Common myeloid progenitor, CD34-positive (primary cell): ENCODE results near the gene C1QL2.

Experiments used
- CTCF ChIA-PET: fragments of 350-600 bp; sonication (Branson Sonifier 250); formaldehyde crosslinking; loops from one replicate; lab custom pipeline; 2021; ENCODE audit warnings: antibody characterized with exemption; lab: Charles Lee
- POLR2A ChIA-PET: fragments of 350-600 bp; sonication (Branson Sonifier 250); formaldehyde crosslinking; loops from one replicate; lab custom pipeline; 2021; ENCODE audit warnings: antibody characterized with exemption; lab: Charles Lee
- DNase-seq, 3 donors: peaks; one replicate each; pipeline versions ENCODE4 v3.0.0 to v3.0.0-alpha.2; 2013
- H3K27ac ChIP-seq, 2 experiments: 1 replicate in 1 of 2; 2 replicates in 1 of 2; pipeline ENCODE4 v1.7.0; 2013; ENCODE audit warnings: inconsistent platforms in 2 of 2, low read length in 2 of 2, mild to moderate bottlenecking in 2 of 2, low read depth in 1 of 2, moderate library complexity in 1 of 2; ENCODE audit not compliant: severe bottlenecking in 2 of 2, insufficient read depth in 1 of 2, poor library complexity in 1 of 2
- H3K27me3 ChIP-seq, 5 experiments: replicated peaks in 2 of 5; 1 replicate in 3 of 5; 2 replicates in 2 of 5; pipeline versions ENCODE4 v1.6.1 to v1.7.0; 2013; ENCODE audit warnings: low read length in 4 of 5, mild to moderate bottlenecking in 2 of 5, moderate library complexity in 2 of 5, inconsistent platforms in 1 of 5; ENCODE audit not compliant: insufficient read depth in 5 of 5, control insufficient read depth in 4 of 5
- H3K36me3 ChIP-seq, 4 experiments: 1 replicate in 2 of 4; 2 replicates in 2 of 4; pipeline versions ENCODE4 v1.6.1 to v1.7.0; 2013; ENCODE audit warnings: low read length in 3 of 4, control low read depth in 1 of 4, mild to moderate bottlenecking in 1 of 4; ENCODE audit not compliant: control insufficient read depth in 4 of 4, insufficient read depth in 4 of 4
- H3K4me1 ChIP-seq, 4 experiments: 1 replicate in 3 of 4; 2 replicates in 1 of 4; pipeline versions ENCODE4 v1.6.1 to v1.7.1; 2013; ENCODE audit warnings: low read length in 3 of 4, mild to moderate bottlenecking in 3 of 4, control low read depth in 1 of 4, inconsistent platforms in 1 of 4, moderate library complexity in 1 of 4; ENCODE audit not compliant: control insufficient read depth in 4 of 4, insufficient read depth in 4 of 4; ENCODE audit errors: control extremely low read depth in 1 of 4
- H3K4me3 ChIP-seq, 7 experiments: 1 replicate in 4 of 7; 2 replicates in 3 of 7; pipeline versions ENCODE4 v1.5.1 to v1.7.0; 2013; ENCODE audit warnings: mild to moderate bottlenecking in 7 of 7, low read length in 6 of 7, moderate library complexity in 6 of 7, inconsistent platforms in 2 of 7, low read depth in 2 of 7, control low read depth in 1 of 7; ENCODE audit not compliant: insufficient read depth in 4 of 7, control insufficient read depth in 1 of 7; ENCODE audit errors: extremely low read depth in 1 of 7
- H3K9me3 ChIP-seq, 5 experiments: 1 replicate in 4 of 5; 2 replicates in 1 of 5; pipeline versions ENCODE4 v1.6.1 to v1.7.1; 2013; ENCODE audit warnings: low read length in 4 of 5, mild to moderate bottlenecking in 2 of 5, inconsistent platforms in 1 of 5, low read depth in 1 of 5, moderate library complexity in 1 of 5; ENCODE audit not compliant: control insufficient read depth in 4 of 5, insufficient read depth in 2 of 5; ENCODE audit errors: control extremely low read depth in 1 of 5
- WGBS: methylation state at CpG from one replicate; pipeline ENCODE4 v1.1.5; 2013; ENCODE audit not compliant: insufficient coverage; 5-methylcytosine and 5-hydroxymethylcytosine counted together

C1QL2 gene

GRCh38 chr2:119201815-119202214, 43.3 kb upstream of the C1QL2 start:
- H3K9me3 ChIP-seq = no peaks in the 10 kb centered on the region

GRCh38 chr2:119198240-119198840, 39.8 kb upstream of the C1QL2 start:
- Histone ChIP-seq H3K36me3 (no peaks in the 10 kb centered on the region), H3K27me3 (peaks cover 0 to 6% (median 2%) of the 10 kb centered on the region in 5 experiments), H3K9me3 (no peaks in the 10 kb centered on the region), H3K4me1 (no peaks in the 10 kb centered on the region), H3K27ac (no peak overlapping the region), H3K4me3 (no peak overlapping the region)
- WGBS = 95% methylated on average over 7 of the region's 7 CpGs
- DNase-seq = no peak
- POLR2A ChIA-PET = no interaction called here
- CTCF ChIA-PET = no interaction called here

More at GRCh38 chr2:119201815-119202214, 43.3 kb upstream of the C1QL2 start:
- Histone ChIP-seq H3K4me1 (no peaks in the 10 kb centered on the region), H3K36me3 (no peaks in the 10 kb centered on the region), H3K4me3 (no peak overlapping the region), H3K27ac (no peak overlapping the region), H3K27me3 (peaks cover 0 to 2% (median 0%) of the 10 kb centered on the region in 5 experiments)
- 96% methylated on average over 5 of the region's 5 CpGs for WGBS
- no peak for DNase-seq
- ChIA-PET POLR2A (no interaction called here), CTCF (no interaction called here)

- Histone ChIP-seq H3K36me3 (no peaks in the 10 kb centered on the region), H3K9me3 (no peaks in the 10 kb centered on the region), H3K4me1 (no peaks in the 10 kb centered on the region), H3K4me3 (no peak overlapping the region), H3K27me3 (peaks cover 0 to 6% (median 2%) of the 10 kb centered on the region in 5 experiments), H3K27ac (no peak overlapping the region)
- ChIA-PET POLR2A (no interaction called here), CTCF (no interaction called here)
- no peak for DNase-seq
- WGBS = 90% methylated on average over 7 of the region's 10 CpGs
Measured at GRCh38 chr2:119197529-119198239, 39.1 kb upstream of the C1QL2 start.

GRCh38 chr2:119197126-119197405, 38.5 kb upstream of the C1QL2 start:
- CTCF ChIA-PET = no interaction called here
- H3K4me3 ChIP-seq = no peak overlapping the region
- H3K9me3 ChIP-seq = no peaks in the 10 kb centered on the region
- POLR2A ChIA-PET = no interaction called here
- H3K27ac ChIP-seq = no peak overlapping the region
- no peaks in the 10 kb centered on the region for H3K4me1 ChIP-seq
- no peaks in the 10 kb centered on the region for H3K36me3 ChIP-seq
- DNase-seq = no peak
- H3K27me3 ChIP-seq = peaks cover 0 to 6% (median 2%) of the 10 kb centered on the region in 5 experiments

GRCh38 chr2:119196301-119197125, 38.0 kb upstream of the C1QL2 start:
- ChIA-PET POLR2A (no interaction called here), CTCF (no interaction called here)
- DNase-seq = no peak
- H3K4me3 ChIP-seq = no peak overlapping the region
- H3K4me1 ChIP-seq = no peaks in the 10 kb centered on the region
- no peaks in the 10 kb centered on the region for H3K36me3 ChIP-seq
- peaks cover 0 to 6% (median 2%) of the 10 kb centered on the region in 5 experiments for H3K27me3 ChIP-seq
- no peaks in the 10 kb centered on the region for H3K9me3 ChIP-seq
- WGBS = 100% methylated on average over 5 of the region's 7 CpGs
- H3K27ac ChIP-seq = no peak overlapping the region

GRCh38 chr2:119195887-119196286, 37.3 kb upstream of the C1QL2 start:
- no peak for DNase-seq
- Histone ChIP-seq H3K36me3 (no peaks in the 10 kb centered on the region), H3K27ac (no peak overlapping the region), H3K4me1 (peaks cover 0 to under 1% (median 0%) of the 10 kb centered on the region in 4 experiments), H3K9me3 (no peaks in the 10 kb centered on the region), H3K27me3 (peaks cover 0 to 6% (median 2%) of the 10 kb centered on the region in 5 experiments), H3K4me3 (no peak overlapping the region)
- ChIA-PET CTCF (no interaction called here), POLR2A (no interaction called here)
- 72% methylated on average over 2 of the region's 2 CpGs for WGBS

GRCh38 chr2:119195001-119195400, 36.5 kb upstream of the C1QL2 start:
- H3K4me1 ChIP-seq = peaks cover 0 to 8% (median 0%) of the 10 kb centered on the region in 4 experiments
- no peak overlapping the region for H3K4me3 ChIP-seq
- H3K9me3 ChIP-seq = no peaks in the 10 kb centered on the region
- 100% methylated on average over 5 of the region's 5 CpGs for WGBS
- DNase-seq = no peak
- peaks cover 0 to 6% (median 2%) of the 10 kb centered on the region in 5 experiments for H3K27me3 ChIP-seq
- H3K36me3 ChIP-seq = no peaks in the 10 kb centered on the region
- no peak overlapping the region for H3K27ac ChIP-seq
- ChIA-PET CTCF (no interaction called here), POLR2A (no interaction called here)
